HEK293 (cell line): Measurements from ENCODE around the gene NUSAP1.
A peak's percentile ranks its signal among the peaks of the same experiment; 100 is the strongest.

Experiments
- CTCF ChIA-PET: fragments of 350-600 bp; formaldehyde crosslinking; extraction: SDS; loops from one replicate; lab custom pipeline; 2021; ENCODE audit warnings: antibody characterized with exemption; lab: Yijun Ruan, JAX
- POLR2A ChIA-PET: fragments of 300-600 bp; formaldehyde crosslinking; extraction: SDS; loops from one replicate; lab custom pipeline; 2020; ENCODE audit warnings: antibody characterized with exemption, inconsistent platforms; lab: Yijun Ruan, JAX
- H3K27ac ChIP-seq: fragments of 200-500 bp; sonication (Bioruptor generic); 2 replicates; pipeline ENCODE4 v1.5.1; 2014; ENCODE audit warnings: low read depth, low read length, control low read depth, inconsistent platforms; ENCODE audit errors: extremely low read depth
- H3K36me3 ChIP-seq, 2 experiments: fragments of 200-500 bp in 1 of 2; sonication (Bioruptor generic) in 1 of 2; 1 replicate in 1 of 2; 2 replicates in 1 of 2; pipeline ENCODE4 v1.5.1; 2014 to 2017; ENCODE audit warnings: inconsistent platforms in 2 of 2, low read length in 2 of 2; ENCODE audit not compliant: control insufficient read depth in 2 of 2, insufficient read depth in 1 of 2
- H3K4me1 ChIP-seq: fragments of 200-500 bp; sonication (Bioruptor generic); 2 replicates; pipeline ENCODE4 v1.5.1; 2014; ENCODE audit warnings: mild to moderate bottlenecking, low read length, inconsistent platforms; ENCODE audit not compliant: control insufficient read depth, insufficient read depth
- H3K4me3 ChIP-seq: 2 replicates; pipeline ENCODE4 v1.5.1; 2011; ENCODE audit warnings: low read depth, mild to moderate bottlenecking, control low read depth, low read length, moderate library complexity
- H3K9me3 ChIP-seq: fragments of 200-500 bp; sonication (Bioruptor generic); 2 replicates; pipeline ENCODE4 v1.5.1; 2014; ENCODE audit warnings: low read depth, low read length, inconsistent platforms; ENCODE audit not compliant: control insufficient read depth, insufficient read depth
- BCL11B ChIP-seq: fragments of 450-650 bp; formaldehyde crosslinking; IDR thresholded peaks from 2 replicates; pipeline ENCODE4 v1.5.1; 2016; ENCODE audit warnings: low read depth, missing biosample characterization, missing genetic modification characterization
- PRDM1 ChIP-seq: fragments of 450-650 bp; formaldehyde crosslinking; IDR thresholded peaks from 2 replicates; pipeline ENCODE4; 2016; ENCODE audit warnings: missing biosample characterization, missing genetic modification characterization
- ZNF121 ChIP-seq: fragments of 450-650 bp; formaldehyde crosslinking; IDR thresholded peaks from 2 replicates; pipeline ENCODE4 v1.5.1; 2016; ENCODE audit warnings: missing biosample characterization, missing genetic modification characterization
- ZNF223 ChIP-seq: fragments of 450-650 bp; formaldehyde crosslinking; IDR thresholded peaks from 2 replicates; pipeline ENCODE4 v1.5.1; 2016; ENCODE audit warnings: missing biosample characterization, missing genetic modification characterization
- ZNF341 ChIP-seq: fragments of 450-650 bp; formaldehyde crosslinking; IDR thresholded peaks from 2 replicates; pipeline ENCODE4; 2016; ENCODE audit warnings: low read depth, missing biosample characterization, missing genetic modification characterization
- ZNF830 ChIP-seq: fragments of 450-650 bp; IDR thresholded peaks from 2 replicates; pipeline ENCODE4 v1.5.0; 2018; ENCODE audit warnings: missing biosample characterization, missing genetic modification characterization, low read depth, mild to moderate bottlenecking, moderate library complexity
- TF ChIP-seq, protein P1 (sequence below): fragments of 450-650 bp; formaldehyde crosslinking; IDR thresholded peaks from 2 replicates; pipeline ENCODE4 v1.5.1; 2016; ENCODE audit warnings: missing biosample characterization, missing genetic modification characterization
- TF ChIP-seq, protein P2 (sequence below): fragments of 450-650 bp; formaldehyde crosslinking; IDR thresholded peaks from 2 replicates; pipeline ENCODE4 v1.5.1; 2016; ENCODE audit warnings: missing biosample characterization, missing genetic modification characterization
- TF ChIP-seq, protein P3 (sequence below): fragments of 450-650 bp; formaldehyde crosslinking; IDR thresholded peaks from 2 replicates; pipeline ENCODE4 v1.5.1; 2016; ENCODE audit warnings: missing biosample characterization, missing genetic modification characterization, borderline replicate concordance
- TF ChIP-seq, protein P4 (sequence below): fragments of 450-650 bp; formaldehyde crosslinking; IDR thresholded peaks from 2 replicates; pipeline ENCODE4 v1.5.1; 2016; ENCODE audit warnings: missing biosample characterization, missing genetic modification characterization

The NUSAP1 gene

DNA sequence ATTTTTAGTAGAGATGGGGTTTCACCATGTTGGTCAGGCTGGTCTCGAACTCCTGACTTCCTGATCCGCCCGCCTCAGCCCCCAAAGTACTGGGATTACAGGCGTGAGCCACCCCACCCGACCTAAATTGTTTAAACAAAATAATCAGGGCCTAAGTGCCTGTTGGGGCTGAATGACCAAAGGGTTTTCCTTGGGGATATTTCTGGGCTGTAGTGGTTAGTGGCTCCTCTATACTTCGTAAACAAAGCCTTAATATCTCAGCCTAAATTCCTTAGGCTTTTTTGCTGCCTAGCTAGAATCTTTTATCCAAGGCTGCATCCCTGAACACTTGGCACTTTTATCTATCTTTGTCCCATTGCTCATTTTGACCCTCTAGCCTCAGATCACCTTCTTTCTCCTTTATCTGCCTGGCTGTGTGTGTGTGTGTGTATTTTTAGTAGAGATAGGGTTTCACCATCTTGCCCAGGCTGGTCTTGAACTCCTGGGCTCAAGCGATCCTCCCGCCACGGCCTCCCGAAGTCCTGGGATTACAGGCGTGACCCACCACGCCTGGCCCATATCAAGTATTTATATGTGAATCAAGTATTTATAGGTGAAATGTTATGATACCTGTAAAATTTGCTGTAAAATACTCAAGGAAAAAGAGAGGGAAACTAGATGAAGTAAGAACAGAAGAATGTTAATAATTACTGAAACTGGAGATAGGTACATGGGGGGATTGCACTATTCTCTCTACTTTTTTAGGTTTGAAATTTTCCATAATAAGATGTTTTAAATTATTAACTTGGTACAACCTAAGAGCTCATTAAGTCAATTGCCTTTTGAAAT is 1.8 kb downstream of the NUSAP1 start (continued):
- TF ChIP-seq, protein P1, sequence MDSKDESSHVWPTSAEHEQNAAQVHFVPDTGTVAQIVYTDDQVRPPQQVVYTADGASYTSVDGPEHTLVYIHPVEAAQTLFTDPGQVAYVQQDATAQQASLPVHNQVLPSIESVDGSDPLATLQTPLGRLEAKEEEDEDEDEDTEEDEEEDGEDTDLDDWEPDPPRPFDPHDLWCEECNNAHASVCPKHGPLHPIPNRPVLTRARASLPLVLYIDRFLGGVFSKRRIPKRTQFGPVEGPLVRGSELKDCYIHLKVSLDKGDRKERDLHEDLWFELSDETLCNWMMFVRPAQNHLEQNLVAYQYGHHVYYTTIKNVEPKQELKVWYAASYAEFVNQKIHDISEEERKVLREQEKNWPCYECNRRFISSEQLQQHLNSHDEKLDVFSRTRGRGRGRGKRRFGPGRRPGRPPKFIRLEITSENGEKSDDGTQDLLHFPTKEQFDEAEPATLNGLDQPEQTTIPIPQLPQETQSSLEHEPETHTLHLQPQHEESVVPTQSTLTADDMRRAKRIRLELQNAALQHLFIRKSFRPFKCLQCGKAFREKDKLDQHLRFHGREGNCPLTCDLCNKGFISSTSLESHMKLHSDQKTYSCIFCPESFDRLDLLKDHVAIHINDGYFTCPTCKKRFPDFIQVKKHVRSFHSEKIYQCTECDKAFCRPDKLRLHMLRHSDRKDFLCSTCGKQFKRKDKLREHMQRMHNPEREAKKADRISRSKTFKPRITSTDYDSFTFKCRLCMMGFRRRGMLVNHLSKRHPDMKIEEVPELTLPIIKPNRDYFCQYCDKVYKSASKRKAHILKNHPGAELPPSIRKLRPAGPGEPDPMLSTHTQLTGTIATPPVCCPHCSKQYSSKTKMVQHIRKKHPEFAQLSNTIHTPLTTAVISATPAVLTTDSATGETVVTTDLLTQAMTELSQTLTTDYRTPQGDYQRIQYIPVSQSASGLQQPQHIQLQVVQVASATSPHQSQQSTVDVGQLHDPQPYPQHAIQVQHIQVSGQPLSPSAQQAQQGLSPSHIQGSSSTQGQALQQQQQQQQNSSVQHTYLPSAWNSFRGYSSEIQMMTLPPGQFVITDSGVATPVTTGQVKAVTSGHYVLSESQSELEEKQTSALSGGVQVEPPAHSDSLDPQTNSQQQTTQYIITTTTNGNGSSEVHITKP (tag by site-specific recombination), result peak; percentile 22; the same call in 1 of the 2 replicates

DNA sequence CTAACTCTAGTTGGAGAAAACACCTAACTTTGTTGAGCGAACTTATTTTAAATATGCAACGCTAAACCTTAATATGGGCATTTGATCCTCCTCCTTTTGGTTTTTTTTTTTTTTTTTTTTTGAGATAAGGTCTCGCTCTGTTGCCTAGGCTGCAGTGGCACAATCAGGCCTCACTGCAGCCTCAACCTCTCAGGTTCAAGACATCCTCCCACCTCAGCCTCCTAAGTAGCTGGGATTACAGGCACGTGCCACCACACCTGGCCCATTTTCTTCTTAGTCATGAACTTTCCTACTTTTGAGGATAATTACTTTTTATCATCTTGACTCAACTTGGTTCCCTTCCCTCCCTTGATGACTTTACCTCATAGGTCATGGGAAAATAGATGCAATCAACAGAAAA is 3.9 kb downstream of the NUSAP1 start:
- H3K36me3 ChIP-seq, result peaks cover 11 to 41% of the 10 kb centered on the region in 2 experiments; a peak in 2 of 3 replicates
- POLR2A ChIA-PET, result no interaction called here
- no peaks in the 10 kb centered on the region for H3K9me3 ChIP-seq
- no peak overlapping the region for H3K4me3 ChIP-seq
- H3K4me1 ChIP-seq, result no peaks in the 10 kb centered on the region
- TF ChIP-seq PRDM1 (0 out of 2 replicates have a peak, but pooled peaks have one; percentile 21), BCL11B (tag by site-specific recombination) (no peak)
- TF ChIP-seq, protein P2, sequence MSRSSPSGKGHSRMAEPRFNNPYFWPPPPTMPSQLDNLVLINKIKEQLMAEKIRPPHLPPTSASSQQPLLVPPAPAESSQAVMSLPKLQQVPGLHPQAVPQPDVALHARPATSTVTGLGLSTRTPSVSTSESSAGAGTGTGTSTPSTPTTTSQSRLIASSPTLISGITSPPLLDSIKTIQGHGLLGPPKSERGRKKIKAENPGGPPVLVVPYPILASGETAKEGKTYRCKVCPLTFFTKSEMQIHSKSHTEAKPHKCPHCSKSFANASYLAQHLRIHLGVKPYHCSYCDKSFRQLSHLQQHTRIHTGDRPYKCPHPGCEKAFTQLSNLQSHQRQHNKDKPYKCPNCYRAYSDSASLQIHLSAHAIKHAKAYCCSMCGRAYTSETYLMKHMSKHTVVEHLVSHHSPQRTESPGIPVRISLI (tag by site-specific recombination), result peak; percentile 55; the same call in 1 of the 2 replicates
- TF ChIP-seq, all 188 proteins: peak for 2
- CTCF ChIA-PET, result interaction anchor here (0.6 kb wide), 1 partner anchor 321 kb away, joined by 3 read pairs; no protein-coding TSS in a partner anchor
- no peak overlapping the region for H3K27ac ChIP-seq

DNA sequence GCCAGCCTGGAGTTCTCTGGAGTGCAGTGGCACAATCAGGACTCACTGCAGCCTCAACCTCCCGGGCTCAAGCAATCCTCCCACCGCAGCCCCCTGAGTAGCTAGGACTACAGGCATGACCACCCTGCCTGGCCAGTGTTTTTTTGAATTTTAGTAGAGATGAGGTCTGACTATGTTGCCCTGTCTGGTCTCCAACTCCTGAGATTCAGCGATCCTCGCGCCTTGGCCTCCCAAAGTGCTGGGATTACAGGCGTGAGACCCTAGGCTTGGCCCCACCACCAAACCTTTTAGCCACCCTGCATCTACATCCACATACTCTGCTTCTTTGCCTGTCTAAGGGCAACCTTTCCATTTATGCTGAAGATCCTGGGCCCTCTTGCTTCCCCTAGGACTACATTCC is 4.4 kb downstream of the NUSAP1 start:
- POLR2A ChIA-PET, result no interaction called here
- H3K27ac ChIP-seq, result no peak overlapping the region
- CTCF ChIA-PET, result interaction anchor here (0.6 kb wide), 1 partner anchor 322 kb away, joined by 3 read pairs; no protein-coding TSS in a partner anchor

More for the DNA sequence above, 4.4 kb downstream of the NUSAP1 start:
- TF ChIP-seq ZNF121 (tag by site-specific recombination) (0 out of 2 replicates have a peak, but pooled peaks have one; percentile 39), ZNF830 (tag by site-specific recombination) (no peak), ZNF341 (tag by site-specific recombination) (no peak), ZNF223 (tag by site-specific recombination) (no peak)
- TF ChIP-seq, protein P3, sequence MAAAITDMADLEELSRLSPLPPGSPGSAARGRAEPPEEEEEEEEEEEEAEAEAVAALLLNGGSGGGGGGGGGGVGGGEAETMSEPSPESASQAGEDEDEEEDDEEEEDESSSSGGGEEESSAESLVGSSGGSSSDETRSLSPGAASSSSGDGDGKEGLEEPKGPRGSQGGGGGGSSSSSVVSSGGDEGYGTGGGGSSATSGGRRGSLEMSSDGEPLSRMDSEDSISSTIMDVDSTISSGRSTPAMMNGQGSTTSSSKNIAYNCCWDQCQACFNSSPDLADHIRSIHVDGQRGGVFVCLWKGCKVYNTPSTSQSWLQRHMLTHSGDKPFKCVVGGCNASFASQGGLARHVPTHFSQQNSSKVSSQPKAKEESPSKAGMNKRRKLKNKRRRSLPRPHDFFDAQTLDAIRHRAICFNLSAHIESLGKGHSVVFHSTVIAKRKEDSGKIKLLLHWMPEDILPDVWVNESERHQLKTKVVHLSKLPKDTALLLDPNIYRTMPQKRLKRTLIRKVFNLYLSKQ, result no peak
- TF ChIP-seq, protein P4, sequence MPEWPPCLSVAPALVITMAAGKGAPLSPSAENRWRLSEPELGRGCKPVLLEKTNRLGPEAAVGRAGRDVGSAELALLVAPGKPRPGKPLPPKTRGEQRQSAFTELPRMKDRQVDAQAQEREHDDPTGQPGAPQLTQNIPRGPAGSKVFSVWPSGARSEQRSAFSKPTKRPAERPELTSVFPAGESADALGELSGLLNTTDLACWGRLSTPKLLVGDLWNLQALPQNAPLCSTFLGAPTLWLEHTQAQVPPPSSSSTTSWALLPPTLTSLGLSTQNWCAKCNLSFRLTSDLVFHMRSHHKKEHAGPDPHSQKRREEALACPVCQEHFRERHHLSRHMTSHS (tag by site-specific recombination), result no peak
- H3K36me3 ChIP-seq, result peaks cover 11 to 46% of the 10 kb centered on the region in 2 experiments; a peak in 2 of 3 replicates
- no peaks in the 10 kb centered on the region for H3K4me1 ChIP-seq
- H3K4me3 ChIP-seq, result no peak overlapping the region
- H3K9me3 ChIP-seq, result no peaks in the 10 kb centered on the region
